Astrocyte (in vitro differentiated cells and primary cell): ENCODE measurements around the gene UACA.

Source experiments
- CTCF ChIP-seq: IDR thresholded peaks from 2 replicates; pipeline ENCODE4 v1.5.1; 2011; ENCODE audit warnings: low read depth, mild to moderate bottlenecking, inconsistent platforms, low read length, moderate library complexity; ENCODE audit not compliant: insufficient read depth
- EZH2 ChIP-seq: IDR thresholded peaks from 2 replicates; pipeline ENCODE4 v1.6.1; 2012; ENCODE audit warnings: mild to moderate bottlenecking, low read length, inconsistent platforms; ENCODE audit not compliant: insufficient read depth

DNA sequence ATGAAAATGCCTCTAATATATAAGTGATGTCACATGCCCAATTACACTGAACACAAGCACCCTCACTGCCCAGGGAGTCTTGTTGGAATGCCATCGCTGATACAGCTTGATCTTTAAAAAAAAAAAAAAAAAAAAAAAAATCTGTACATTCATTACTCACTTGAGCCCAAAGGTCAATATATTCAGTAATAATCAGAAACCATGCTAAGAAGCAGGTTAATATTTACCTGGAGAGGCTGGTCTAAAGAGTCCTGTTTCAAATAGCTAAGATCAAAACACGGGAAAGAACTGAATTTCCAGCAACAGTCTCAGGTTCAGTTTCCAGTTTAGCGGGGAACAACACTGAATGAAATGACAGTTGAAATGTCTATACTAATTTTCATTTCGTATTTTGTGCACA lies 109.9 kb downstream of the UACA start:
- TF ChIP-seq CTCF (no peak), EZH2 (no peak)
